22Rv1 (cell line): Measurements from ENCODE around the gene SSBP2.

Experiments used
- CTCF ChIP-seq: fragments of 450-650 bp; IDR thresholded peaks from 2 replicates; pipeline ENCODE4 v1.5.1; 2017; ENCODE audit warnings: mild to moderate bottlenecking
- ZFX ChIP-seq: fragments of 450-650 bp; IDR thresholded peaks from 2 replicates; pipeline ENCODE4 v1.6.1; 2017; ENCODE audit warnings: antibody characterized with exemption, borderline replicate concordance

- TF ChIP-seq CTCF = no peak
- TF ChIP-seq ZFX = no peak
Measured at GRCh38 chr5:81549123-81549522, 201.8 kb downstream of the SSBP2 start.
